Prostate gland (tissue), 2 donors: ENCODE results near the gene NUDCD3.

Experiments used
- CTCF ChIP-seq, 4 experiments: fragments of 200-600 bp in 2 of 4; fragments of 450-650 bp in 2 of 4; sonication (generic) in 2 of 4; IDR thresholded peaks; 1 replicate in 3 of 4; 2 replicates in 1 of 4; pipeline ENCODE4 v1.5.1; 2016 to 2019; ENCODE audit warnings: antibody characterized with exemption in 4 of 4, mild to moderate bottlenecking in 2 of 4, moderate library complexity in 2 of 4
- POLR2A ChIP-seq: fragments of 450-650 bp; IDR thresholded peaks from one replicate; pipeline ENCODE4 v1.6.1; 2016; ENCODE audit warnings: antibody characterized with exemption, mild to moderate bottlenecking
- POLR2AphosphoS5 ChIP-seq: sonication (generic); formaldehyde crosslinking; IDR thresholded peaks from one replicate; pipeline ENCODE4 v1.6.1; 2017; ENCODE audit warnings: antibody characterized with exemption

GRCh38 chr7:44335184-44335583 lies 155.3 kb downstream of the NUDCD3 start:
- TF ChIP-seq POLR2AphosphoS5 (no peak), CTCF (IDR thresholded peaks at IDR 0.05) (no peak), POLR2A (no peak)
